EH (cell line): Measurements from ENCODE around the gene PXT1.
"Not testable (repeated sequence)": the region's sequence is repeated elsewhere in the genome, so short reads cannot be mapped to it uniquely, and the experiment has no call there.

Source experiments
- DNase-seq: peaks from one replicate; pipeline ENCODE4 v3.0.0-alpha.2; 2015; ENCODE audit warnings: low read depth

The PXT1 gene

GRCh38 chr6:36443471-36444428 lies 1.1 kb upstream of the PXT1 start:
- DNase-seq, result peak; percentile 34

- no peak for DNase-seq
Observed at GRCh38 chr6:36442103-36442670, 467 bp downstream of the PXT1 start.

GRCh38 chr6:36441307-36441894 lies 1.3 kb downstream of the PXT1 start:
- DNase-seq, result peak; percentile 99

- DNase-seq, result peak; percentile 93
Observed at GRCh38 chr6:36436466-36436865, 6.2 kb downstream of the PXT1 start.

GRCh38 chr6:36432151-36432671 lies 10.4 kb downstream of the PXT1 start:
- peak; percentile 93 for DNase-seq

- DNase-seq, result no peak
Observed at GRCh38 chr6:36431197-36431596, 11.5 kb downstream of the PXT1 start.

- peak; percentile 87 for DNase-seq
Observed at GRCh38 chr6:36430351-36430750, 12.3 kb downstream of the PXT1 start.

GRCh38 chr6:36428911-36429310 lies 13.7 kb downstream of the PXT1 start:
- DNase-seq, result no peak

GRCh38 chr6:36426622-36427021 lies 16.0 kb downstream of the PXT1 start:
- no peak for DNase-seq

GRCh38 chr6:36423101-36423824 lies 19.4 kb downstream of the PXT1 start:
- DNase-seq, result peak; percentile 98

GRCh38 chr6:36422714-36423100 lies 19.9 kb downstream of the PXT1 start:
- DNase-seq, result no peak

- no peak for DNase-seq
Observed at GRCh38 chr6:36419310-36419709, 23.3 kb downstream of the PXT1 start.

GRCh38 chr6:36418558-36418957 lies 24.1 kb downstream of the PXT1 start:
- DNase-seq, result peak; percentile 25

- peak; percentile 66 for DNase-seq
Observed at GRCh38 chr6:36414481-36414880, 28.2 kb downstream of the PXT1 start.

- peak; percentile 24 for DNase-seq
Observed at GRCh38 chr6:36413489-36414480, 28.9 kb downstream of the PXT1 start.

GRCh38 chr6:36409718-36410117 lies 32.9 kb downstream of the PXT1 start:
- not testable (repeated sequence) for DNase-seq

- DNase-seq, result no peak
Observed at GRCh38 chr6:36404164-36404563, 38.5 kb downstream of the PXT1 start.

GRCh38 chr6:36402481-36402880 lies 40.2 kb downstream of the PXT1 start:
- DNase-seq, result peak; percentile 51

- no peak for DNase-seq
Observed at GRCh38 chr6:36399970-36400369, 42.7 kb downstream of the PXT1 start.

GRCh38 chr6:36392621-36393020 lies 50.0 kb downstream of the PXT1 start:
- no peak for DNase-seq

- no peak for DNase-seq
Observed at GRCh38 chr6:36389353-36389752, 53.3 kb downstream of the PXT1 start.
